22Rv1 (cell line): Measurements from ENCODE around the gene GFPT1.
"Not testable (repeated sequence)": the region's sequence is repeated elsewhere in the genome, so short reads cannot be mapped to it uniquely, and the experiment has no call there.

Experiments
- H3K27ac ChIP-seq: fragments of 450-650 bp; 2 replicates; pipeline ENCODE4 v1.5.1; 2017
- ZFX ChIP-seq: fragments of 450-650 bp; IDR thresholded peaks from 2 replicates; pipeline ENCODE4 v1.6.1; 2017; ENCODE audit warnings: antibody characterized with exemption, borderline replicate concordance
- TF ChIP-seq, protein P1 (sequence below): fragments of 450-650 bp; IDR thresholded peaks from 2 replicates; pipeline ENCODE4 v1.5.1; 2017; ENCODE audit warnings: mild to moderate bottlenecking

Gene GFPT1

DNA sequence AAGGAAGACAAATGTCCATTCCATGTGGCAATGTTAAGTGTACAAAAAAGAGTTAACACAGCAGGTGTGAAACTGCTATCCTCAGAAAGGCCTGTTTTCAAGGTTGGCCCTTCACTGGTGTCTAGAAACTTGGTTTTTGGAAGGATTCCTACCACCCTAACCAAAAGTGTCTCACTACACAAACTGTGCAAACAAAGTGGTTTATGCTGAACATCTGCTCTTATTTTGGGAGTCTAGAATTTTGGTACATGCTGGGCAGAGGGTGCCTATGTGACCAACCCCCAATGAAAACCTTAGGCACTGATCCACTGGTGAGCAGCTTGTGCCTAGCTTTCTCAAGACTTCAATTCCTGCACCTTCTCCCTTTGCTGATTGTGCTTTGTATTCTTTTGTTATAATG is 14.3 kb downstream of the GFPT1 start:
- no peak for TF ChIP-seq ZFX
- TF ChIP-seq, protein P1, sequence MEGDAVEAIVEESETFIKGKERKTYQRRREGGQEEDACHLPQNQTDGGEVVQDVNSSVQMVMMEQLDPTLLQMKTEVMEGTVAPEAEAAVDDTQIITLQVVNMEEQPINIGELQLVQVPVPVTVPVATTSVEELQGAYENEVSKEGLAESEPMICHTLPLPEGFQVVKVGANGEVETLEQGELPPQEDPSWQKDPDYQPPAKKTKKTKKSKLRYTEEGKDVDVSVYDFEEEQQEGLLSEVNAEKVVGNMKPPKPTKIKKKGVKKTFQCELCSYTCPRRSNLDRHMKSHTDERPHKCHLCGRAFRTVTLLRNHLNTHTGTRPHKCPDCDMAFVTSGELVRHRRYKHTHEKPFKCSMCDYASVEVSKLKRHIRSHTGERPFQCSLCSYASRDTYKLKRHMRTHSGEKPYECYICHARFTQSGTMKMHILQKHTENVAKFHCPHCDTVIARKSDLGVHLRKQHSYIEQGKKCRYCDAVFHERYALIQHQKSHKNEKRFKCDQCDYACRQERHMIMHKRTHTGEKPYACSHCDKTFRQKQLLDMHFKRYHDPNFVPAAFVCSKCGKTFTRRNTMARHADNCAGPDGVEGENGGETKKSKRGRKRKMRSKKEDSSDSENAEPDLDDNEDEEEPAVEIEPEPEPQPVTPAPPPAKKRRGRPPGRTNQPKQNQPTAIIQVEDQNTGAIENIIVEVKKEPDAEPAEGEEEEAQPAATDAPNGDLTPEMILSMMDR, result no peak
- no peak overlapping the region for H3K27ac ChIP-seq

DNA sequence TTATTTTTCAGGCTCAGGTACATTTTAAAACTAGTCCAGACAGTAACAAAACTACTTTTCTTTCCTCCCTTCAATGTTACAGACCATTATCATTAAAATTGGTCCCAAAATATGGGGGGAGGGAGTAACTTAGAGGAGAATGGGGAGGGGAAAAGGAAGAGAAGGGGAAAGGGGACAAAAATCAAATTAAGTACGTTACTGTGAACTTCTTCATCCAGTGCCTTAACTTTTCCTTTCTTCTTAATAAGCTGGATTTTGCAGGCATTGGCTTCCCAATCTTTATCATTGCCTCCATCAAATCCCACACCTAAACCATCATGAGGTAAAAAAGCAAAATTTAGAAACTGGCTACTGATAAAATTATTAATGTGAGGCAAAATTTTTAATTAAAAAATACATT is 17.2 kb downstream of the GFPT1 start:
- no peak for TF ChIP-seq ZFX
- TF ChIP-seq, protein P1, result no peak
- no peak overlapping the region for H3K27ac ChIP-seq

DNA sequence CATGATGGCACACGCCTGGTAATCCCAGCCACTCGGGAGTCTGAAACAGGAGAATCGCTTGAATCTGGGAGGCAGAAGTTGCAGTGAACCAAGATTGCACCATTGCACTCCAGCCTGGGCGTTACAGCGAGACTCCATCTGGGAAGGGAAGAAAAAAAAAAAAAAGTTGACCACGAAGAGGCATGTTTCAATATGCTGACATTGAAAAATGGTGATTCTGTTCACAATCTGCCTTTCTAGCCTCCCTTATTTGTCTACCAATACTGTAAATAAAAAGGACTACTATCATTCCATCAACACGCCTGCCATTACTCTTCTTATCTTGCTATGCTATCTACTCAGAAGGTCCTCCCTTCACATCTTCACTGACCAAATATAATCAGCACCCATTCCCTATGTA is 18.4 kb downstream of the GFPT1 start:
- H3K27ac ChIP-seq, result no peak overlapping the region
- TF ChIP-seq, protein P1, result no peak
- TF ChIP-seq ZFX, result no peak

DNA sequence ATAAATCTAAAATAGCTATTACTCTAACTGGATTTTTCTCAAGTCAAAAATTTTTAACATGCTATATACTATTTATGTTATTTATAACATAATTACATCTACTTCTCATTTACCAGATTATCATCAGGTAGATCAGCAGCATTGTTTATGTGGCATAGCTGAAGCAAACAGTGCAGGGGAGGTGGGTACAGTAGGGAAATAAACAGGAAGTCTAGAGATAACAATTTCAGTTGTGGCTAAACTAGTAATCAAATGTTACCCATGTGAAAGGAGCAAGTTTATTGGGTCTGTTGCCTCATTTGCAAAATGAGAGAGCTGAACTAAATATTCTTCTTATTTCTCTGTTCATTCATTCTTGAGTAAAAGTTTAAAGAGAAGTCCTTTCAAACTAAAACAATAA is 27.7 kb downstream of the GFPT1 start:
- no peak overlapping the region for H3K27ac ChIP-seq
- TF ChIP-seq, protein P1, result no peak
- no peak for TF ChIP-seq ZFX

DNA sequence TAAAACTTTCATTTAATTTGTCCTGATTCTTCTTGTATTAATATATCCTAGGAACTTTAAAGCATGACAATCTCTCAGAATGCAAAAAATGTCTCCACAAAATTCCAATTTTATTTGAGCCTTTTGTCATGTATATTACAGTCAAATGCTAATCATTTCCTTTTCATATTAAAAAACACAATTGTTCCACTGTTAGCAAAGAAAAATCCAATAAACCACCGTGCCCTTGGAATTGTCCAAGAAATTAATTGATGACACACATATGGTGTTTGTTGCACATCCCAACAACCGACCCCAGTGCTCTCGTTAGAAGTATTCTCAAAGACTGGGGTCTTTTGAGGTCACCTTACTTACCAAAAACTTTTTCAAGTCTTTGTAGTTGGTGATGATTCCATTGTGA is 28.1 kb downstream of the GFPT1 start:
- TF ChIP-seq, protein P1, result no peak
- no peak for TF ChIP-seq ZFX
- no peak overlapping the region for H3K27ac ChIP-seq

DNA sequence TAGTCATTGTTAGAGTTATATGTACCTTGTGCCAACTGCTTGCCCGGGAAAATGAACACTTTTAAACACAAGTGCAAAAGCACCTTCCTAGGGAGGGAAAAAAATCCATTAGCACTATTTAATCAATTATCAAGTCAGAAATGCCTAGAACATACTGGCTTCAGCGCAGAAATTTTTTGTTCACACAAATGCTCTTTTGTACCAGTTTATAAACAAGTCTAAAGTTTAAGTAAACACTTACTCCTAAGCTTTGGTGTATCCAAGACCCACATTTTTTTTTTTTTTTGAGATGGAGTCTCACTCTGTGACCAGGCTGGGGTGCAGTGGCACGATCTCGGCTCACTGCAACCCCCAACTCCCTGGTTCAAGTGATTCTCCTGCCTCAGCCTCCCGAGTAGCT is 30.6 kb downstream of the GFPT1 start:
- TF ChIP-seq ZFX, result no peak
- TF ChIP-seq, protein P1, result no peak
- H3K27ac ChIP-seq, result no peak overlapping the region

DNA sequence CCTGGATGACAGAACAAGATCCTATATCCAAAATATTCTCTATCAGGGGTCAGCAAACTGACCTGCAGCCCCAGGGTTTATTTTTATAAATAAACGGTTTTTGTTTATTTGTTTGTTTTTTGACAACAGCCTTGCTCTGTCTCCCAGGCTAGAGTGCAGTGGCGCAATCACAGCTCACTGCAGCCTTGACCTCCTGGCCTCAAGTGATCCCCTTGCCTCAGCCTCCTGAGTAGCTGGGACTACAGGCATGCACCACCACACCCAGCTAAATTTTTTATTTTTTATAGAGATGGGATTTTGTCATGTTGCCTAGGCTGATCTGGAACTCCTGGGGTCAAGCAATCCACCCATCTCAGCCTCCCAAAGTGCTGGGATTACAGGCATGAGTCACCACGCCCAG is 32.1 kb downstream of the GFPT1 start:
- H3K27ac ChIP-seq, result not testable (repeated sequence)

DNA sequence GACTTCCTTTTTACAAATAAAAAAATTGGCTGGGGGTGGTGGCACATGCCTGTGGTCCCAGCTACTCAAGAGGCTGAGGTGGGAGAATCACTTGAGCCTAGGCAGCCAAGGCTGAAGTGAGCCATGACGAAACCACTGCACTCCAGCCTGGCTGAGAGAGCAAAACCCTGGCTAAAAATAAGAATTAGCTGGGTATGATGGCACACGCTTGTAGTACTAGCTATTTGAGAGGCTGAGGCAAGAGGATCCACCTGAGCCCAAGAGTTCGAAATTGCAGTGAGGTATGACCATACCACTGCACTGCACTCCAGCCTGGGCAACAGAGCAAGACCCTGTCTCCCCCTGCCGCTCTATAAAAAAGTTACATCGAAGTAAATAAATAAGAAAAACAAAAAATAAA is 33.7 kb downstream of the GFPT1 start:
- TF ChIP-seq ZFX, result no peak
- TF ChIP-seq, protein P1, result no peak

More for the DNA sequence above, 33.7 kb downstream of the GFPT1 start:
- no peak overlapping the region for H3K27ac ChIP-seq
